Measurements from ENCODE around the gene PHOX2B. TPM values are rescaled to one million over a fixed set of nuclear protein-coding genes. Genes with fewer than 3 reads are reported as not detected.

PHOX2B gene
- total and polyA plus RNA-seq, 2 of the 4 experiments (the other 2 are of a cell fraction): not detected

GRCh38 chr4:41752081-41752836 is 3.7 kb upstream of the PHOX2B start:
- Histone ChIP-seq H2AK5ac (ENCODE audit: low read depth, low read length) (no peak overlapping the region), H4K91ac (ENCODE audit: insufficient read depth, low read depth, low read length) (no peak overlapping the region), H3K4me3 (ENCODE audit: insufficient read depth, low read depth, low read length) (no peak overlapping the region), H2BK15ac (ENCODE audit: low read depth, low read length) (no peak overlapping the region), H3K27me3 (ENCODE audit: control insufficient read depth, insufficient read depth, low read length) (peaks cover 91% of the 10 kb centered on the region), H3K4ac (ENCODE audit: low read depth, low read length) (no peak overlapping the region), H4K5ac (ENCODE audit: low read depth, low read length) (no peak overlapping the region), H2BK120ac (ENCODE audit: low read depth, low read length) (no peak overlapping the region), H2BK20ac (ENCODE audit: low read depth, low read length) (no peak overlapping the region), H3K9me3 (ENCODE audit: control insufficient read depth, insufficient read depth, low read length) (peaks cover 6% of the 10 kb centered on the region; the same call in 1 of the 2 replicates), H3K4me2 (ENCODE audit: low read depth, low read length) (no peak overlapping the region), H3K9me1 (ENCODE audit: insufficient read depth, low read length) (no peaks in the 10 kb centered on the region), H3K36me3 (ENCODE audit: control insufficient read depth, insufficient read depth, low read length) (no peaks in the 10 kb centered on the region), H3K23ac (ENCODE audit: low read depth, low read length) (no peak overlapping the region), H3K27ac (ENCODE audit: insufficient read depth, low read length) (no peak overlapping the region), H3K4me1 (ENCODE audit: control insufficient read depth, insufficient read depth, low read length) (no peaks in the 10 kb centered on the region), H3K18ac (ENCODE audit: low read depth, low read length) (no peak overlapping the region), H4K20me1 (ENCODE audit: insufficient read depth, low read length) (no peaks in the 10 kb centered on the region), H2AK9ac (replicated peaks; ENCODE audit: low read depth, low read length, poor library complexity) (no peak overlapping the region), H2AFZ (replicated peaks; ENCODE audit: low read length, poor library complexity) (no peak overlapping the region), H3K56ac (ENCODE audit: extremely low read depth, insufficient read depth, low read length) (no peak overlapping the region), H3K14ac (replicated peaks; ENCODE audit: low read depth, low read length) (no peak overlapping the region), H2BK5ac (ENCODE audit: low read depth, low read length, poor library complexity, severe bottlenecking) (no peak overlapping the region), H3K79me1 (ENCODE audit: low read depth in 1 of 2, low read length in 2 of 2) (no peaks in the 10 kb centered on the region), H4K8ac (ENCODE audit: low read depth in 2 of 2, low read length in 2 of 2) (no peak overlapping the region), H3K9ac (ENCODE audit: low read depth, low read length) (no peak overlapping the region)
- BruUV-seq (replicated peaks): no TSS peak
- CTCF ChIA-PET: no interaction called here
- no peak for TF ChIP-seq RFX5 (IDR thresholded peaks at IDR 0.05; ENCODE audit: low read depth, low read length)
- no peak for TF ChIP-seq MXI1 (IDR thresholded peaks at IDR 0.05; ENCODE audit: borderline replicate concordance, low read depth, low read length)
- no peak for TF ChIP-seq SMC3 (IDR thresholded peaks at IDR 0.05; ENCODE audit: low read depth, low read length)
- no peak for TF ChIP-seq ELK1 (IDR thresholded peaks at IDR 0.05; ENCODE audit: borderline replicate concordance, low read depth, low read length)
- no peak for TF ChIP-seq MAFK (IDR thresholded peaks at IDR 0.05; ENCODE audit: low read depth, low read length)
- TF ChIP-seq NFE2L2 (IDR thresholded peaks at IDR 0.05; ENCODE audit: low read depth, low read length): no peak
- no peak for TF ChIP-seq CEBPB (IDR thresholded peaks at IDR 0.05; ENCODE audit: low read depth, low read length)
- no peak for TF ChIP-seq POLR2A (IDR thresholded peaks at IDR 0.05; ENCODE audit: low read depth, low read length)
- TF ChIP-seq, protein P1, sequence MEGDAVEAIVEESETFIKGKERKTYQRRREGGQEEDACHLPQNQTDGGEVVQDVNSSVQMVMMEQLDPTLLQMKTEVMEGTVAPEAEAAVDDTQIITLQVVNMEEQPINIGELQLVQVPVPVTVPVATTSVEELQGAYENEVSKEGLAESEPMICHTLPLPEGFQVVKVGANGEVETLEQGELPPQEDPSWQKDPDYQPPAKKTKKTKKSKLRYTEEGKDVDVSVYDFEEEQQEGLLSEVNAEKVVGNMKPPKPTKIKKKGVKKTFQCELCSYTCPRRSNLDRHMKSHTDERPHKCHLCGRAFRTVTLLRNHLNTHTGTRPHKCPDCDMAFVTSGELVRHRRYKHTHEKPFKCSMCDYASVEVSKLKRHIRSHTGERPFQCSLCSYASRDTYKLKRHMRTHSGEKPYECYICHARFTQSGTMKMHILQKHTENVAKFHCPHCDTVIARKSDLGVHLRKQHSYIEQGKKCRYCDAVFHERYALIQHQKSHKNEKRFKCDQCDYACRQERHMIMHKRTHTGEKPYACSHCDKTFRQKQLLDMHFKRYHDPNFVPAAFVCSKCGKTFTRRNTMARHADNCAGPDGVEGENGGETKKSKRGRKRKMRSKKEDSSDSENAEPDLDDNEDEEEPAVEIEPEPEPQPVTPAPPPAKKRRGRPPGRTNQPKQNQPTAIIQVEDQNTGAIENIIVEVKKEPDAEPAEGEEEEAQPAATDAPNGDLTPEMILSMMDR (conservative IDR thresholded peaks at IDR 0.05; ENCODE audit: low read depth, low read length): no peak
- TF ChIP-seq RAD21 (IDR thresholded peaks at IDR 0.05; ENCODE audit: low read length): no peak
- ATAC-seq (ENCODE audit: low read depth): no peak
- in situ Hi-C loops (cut with MboI; ENCODE audit: low sequenced_read_pairs) (no loop called here), dilution Hi-C loops (cut with HindIII; ENCODE audit: low sequenced_read_pairs, unreplicated experiment) (no loop called here), intact Hi-C loops (cut with micrococcal nuclease) (no loop called here)
- no peak for DNase-seq
- no CpG with 5 or more reads among the region's 10 CpGs for WGBS, 2 experiments (ENCODE audit: extremely low coverage in 2 of 2, insufficient read length in 1 of 2)
- POLR2A ChIA-PET (ENCODE audit: unreplicated experiment): no interaction called here

All from IMR-90 (cell line).